H1 (cell line): ENCODE results near the gene APOOL. TPM values are rescaled to one million over a fixed set of nuclear protein-coding genes. Genes with fewer than 3 reads are reported as not detected.
A peak's percentile ranks its signal among the peaks of the same experiment; 100 is the strongest.

Source experiments
- CTCF ChIA-PET: fragments of 300-600 bp; sonication (Branson Sonifier 250); formaldehyde crosslinking; loops from one replicate; lab custom pipeline; 2021; ENCODE audit not compliant: partially characterized antibody; lab: Charles Lee
- POLR2A ChIA-PET: fragments of 300-600 bp; sonication (Branson Sonifier 250); formaldehyde crosslinking; loops from one replicate; lab custom pipeline; 2021; ENCODE audit warnings: inconsistent platforms; ENCODE audit not compliant: partially characterized antibody; lab: Charles Lee
- DNase-seq, 2 experiments: peaks; one replicate each; pipeline versions ENCODE4 v3.0.0 to v3.0.0-alpha.2; 2010 to 2022; ENCODE audit warnings: low spot score in 2 of 2, low read depth in 1 of 2, mixed read lengths in 1 of 2
- FAIRE-seq: peaks from 2 replicates; lab custom pipeline; 2011; peaks lifted over from hg19 to GRCh38; lab: Jason Lieb, UNC
- H2AFZ ChIP-seq: 2 replicates; pipeline ENCODE4 v1.8.1; 2012; ENCODE audit warnings: low read length, inconsistent platforms
- H2AK5ac ChIP-seq: 2 replicates; pipeline ENCODE4 v1.6.1; 2013; ENCODE audit warnings: low read depth, low read length
- H2BK120ac ChIP-seq: replicated peaks from 2 replicates; pipeline ENCODE3; 2013; ENCODE audit warnings: low read depth, low read length, inconsistent platforms
- H2BK12ac ChIP-seq: 2 replicates; pipeline ENCODE4 v1.6.1; 2013; ENCODE audit warnings: low read depth, low read length
- H2BK15ac ChIP-seq: 2 replicates; pipeline ENCODE4 v1.6.1; 2013; ENCODE audit warnings: low read length
- H2BK20ac ChIP-seq: 2 replicates; pipeline ENCODE4 v1.6.1; 2013; ENCODE audit warnings: low read length
- H2BK5ac ChIP-seq: 2 replicates; pipeline ENCODE4 v1.6.1; 2013; ENCODE audit warnings: low read depth, low read length
- H3K14ac ChIP-seq: 2 replicates; pipeline ENCODE4 v1.6.1; 2013; ENCODE audit warnings: inconsistent platforms; ENCODE audit not compliant: insufficient read length
- H3K18ac ChIP-seq: 2 replicates; pipeline ENCODE4 v1.6.1; 2013; ENCODE audit warnings: low read length; ENCODE audit errors: extremely low read depth
- H3K23ac ChIP-seq: 2 replicates; pipeline ENCODE4 v1.6.1; 2013; ENCODE audit warnings: inconsistent platforms; ENCODE audit not compliant: insufficient read length
- H3K23me2 ChIP-seq: 2 replicates; pipeline ENCODE4 v1.6.1; 2013; ENCODE audit warnings: low read depth, low read length
- H3K27ac ChIP-seq: 2 replicates; pipeline ENCODE4 v1.6.1; 2011; ENCODE audit warnings: low read depth, low read length, inconsistent platforms
- H3K27me3 ChIP-seq, 4 experiments: replicated peaks in 1 of 4; 1 replicate in 1 of 4; 2 replicates in 3 of 4; pipeline versions ENCODE4 v1.6.1 to v1.8.1; 2011 to 2013; ENCODE audit warnings: low read length in 3 of 4, mild to moderate bottlenecking in 3 of 4, inconsistent platforms in 2 of 4, mixed read lengths in 2 of 4, moderate library complexity in 1 of 4; ENCODE audit not compliant: control insufficient read depth in 3 of 4, insufficient read depth in 3 of 4; ENCODE audit errors: extremely low read depth in 1 of 4
- H3K36me3 ChIP-seq, 4 experiments: 2 replicates each; pipeline versions ENCODE4 v1.6.1 to v1.8.1; 2011 to 2013; ENCODE audit warnings: mild to moderate bottlenecking in 4 of 4, low read length in 3 of 4, moderate library complexity in 2 of 4, control low read depth in 1 of 4, inconsistent platforms in 1 of 4; ENCODE audit not compliant: insufficient read depth in 4 of 4, control insufficient read depth in 2 of 4
- H3K4ac ChIP-seq: replicated peaks from 2 replicates; pipeline ENCODE3; 2013; ENCODE audit warnings: low read length, low read depth, mixed read lengths, inconsistent platforms; ENCODE audit not compliant: insufficient read length
- H3K4me1 ChIP-seq, 4 experiments: replicated peaks in 1 of 4; 1 replicate in 1 of 4; 2 replicates in 3 of 4; pipeline versions ENCODE4 v1.6.1 to v1.8.1; 2011 to 2013; ENCODE audit warnings: low read length in 3 of 4, inconsistent platforms in 2 of 4, mixed read lengths in 1 of 4; ENCODE audit not compliant: insufficient read depth in 4 of 4, control insufficient read depth in 3 of 4
- H3K4me2 ChIP-seq, 2 experiments: 2 replicates each; pipeline versions ENCODE4 v1.6.1 to v1.8.1; 2011 to 2013; ENCODE audit warnings: low read depth in 2 of 2, low read length in 2 of 2, control low read depth in 1 of 2, inconsistent platforms in 1 of 2, mild to moderate bottlenecking in 1 of 2; ENCODE audit not compliant: insufficient read depth in 1 of 2
- H3K4me3 ChIP-seq, 4 experiments: fragments of 200-600, 300-600 bp in 1 of 4; sonication (generic), shearing (Covaris generic), sonication (Bioruptor Twin) in 1 of 4; 2 replicates each; pipeline versions ENCODE4 v1.5.1 to v1.8.1; 2011 to 2016; ENCODE audit warnings: low read length in 4 of 4, low read depth in 3 of 4, control low read depth in 2 of 4, inconsistent platforms in 2 of 4, mild to moderate bottlenecking in 2 of 4, mixed read lengths in 1 of 4, moderate library complexity in 1 of 4; ENCODE audit not compliant: insufficient read depth in 2 of 4; ENCODE audit errors: extremely low read depth in 1 of 4
- H3K56ac ChIP-seq: replicated peaks from 2 replicates; pipeline ENCODE3; 2013; ENCODE audit warnings: low read depth, mild to moderate bottlenecking, mixed read lengths, low read length, inconsistent platforms; ENCODE audit not compliant: insufficient read length
- H3K79me1 ChIP-seq: 2 replicates; pipeline ENCODE4 v1.6.1; 2013; ENCODE audit warnings: low read depth, low read length, control low read depth
- H3K79me2 ChIP-seq, 2 experiments: 2 replicates each; pipeline versions ENCODE4 v1.6.1 to v1.8.1; 2012 to 2013; ENCODE audit warnings: low read length in 2 of 2, mild to moderate bottlenecking in 2 of 2, inconsistent platforms in 1 of 2; ENCODE audit not compliant: insufficient read depth in 2 of 2, control insufficient read depth in 1 of 2
- H3K9ac ChIP-seq, 4 experiments: replicated peaks in 1 of 4; 1 replicate in 1 of 4; 2 replicates in 3 of 4; pipeline versions ENCODE4 v1.6.1 to v1.8.1; 2011 to 2013; ENCODE audit warnings: low read depth in 3 of 4, low read length in 3 of 4, control low read depth in 2 of 4, mild to moderate bottlenecking in 2 of 4, moderate library complexity in 2 of 4, inconsistent platforms in 1 of 4; ENCODE audit errors: extremely low read depth in 1 of 4
- H3K9me3 ChIP-seq, 2 experiments: 2 replicates each; pipeline versions ENCODE4 v1.6.1 to v1.8.1; 2012 to 2013; ENCODE audit warnings: mild to moderate bottlenecking in 2 of 2, moderate library complexity in 2 of 2, control low read depth in 1 of 2, inconsistent platforms in 1 of 2, low read depth in 1 of 2, low read length in 1 of 2, mixed read lengths in 1 of 2; ENCODE audit not compliant: insufficient read depth in 2 of 2
- H4K20me1 ChIP-seq, 2 experiments: replicated peaks in 1 of 2; 2 replicates each; pipeline versions ENCODE3 to v1.8.1; 2011 to 2013; ENCODE audit warnings: inconsistent platforms in 2 of 2, low read length in 2 of 2, mild to moderate bottlenecking in 1 of 2; ENCODE audit not compliant: insufficient read depth in 2 of 2, control insufficient read depth in 1 of 2
- H4K5ac ChIP-seq: 2 replicates; pipeline ENCODE4 v1.6.1; 2013; ENCODE audit warnings: low read length, low read depth, mixed read lengths, inconsistent platforms; ENCODE audit not compliant: insufficient read length
- H4K8ac ChIP-seq: 2 replicates; pipeline ENCODE4 v1.8.0; 2013; ENCODE audit warnings: mild to moderate bottlenecking, moderate library complexity, low read length, inconsistent platforms; ENCODE audit not compliant: insufficient read depth; ENCODE audit errors: extremely low read depth
- H4K91ac ChIP-seq: replicated peaks from 2 replicates; pipeline ENCODE3; 2013; ENCODE audit warnings: low read length, mixed read lengths, inconsistent platforms; ENCODE audit not compliant: insufficient read length
- RAD21 ChIP-seq, 2 experiments: IDR thresholded peaks in 1 of 2; conservative IDR thresholded peaks in 1 of 2; 2 replicates each; pipeline ENCODE4 v1.6.1; 2011; ENCODE audit warnings: low read depth in 2 of 2, low read length in 2 of 2, improper control_type of control experiment in 1 of 2, inconsistent platforms in 1 of 2, mild to moderate bottlenecking in 1 of 2, moderate library complexity in 1 of 2
- RXRA ChIP-seq: IDR thresholded peaks from 2 replicates; pipeline ENCODE4 v1.6.1; 2011; ENCODE audit warnings: low read depth, mild to moderate bottlenecking, low read length, moderate library complexity; ENCODE audit not compliant: insufficient read depth
- WGBS, 2 experiments: shearing (Covaris generic) in 1 of 2; methylation state at CpG; one replicate each; pipeline versions ENCODE4 v1.1.6 to v1.1.7; 2013 to 2015; ENCODE audit warnings: low lambda C conversion rate in 2 of 2, mixed read lengths in 2 of 2, inconsistent platforms in 1 of 2, low coverage in 1 of 2, missing lambda C conversion rate in 1 of 2; ENCODE audit not compliant: insufficient replicate concordance in 2 of 2, insufficient coverage in 1 of 2, insufficient read length in 1 of 2; ENCODE audit errors: extremely low coverage in 1 of 2, missing lambda C conversion rate in 1 of 2; 5-methylcytosine and 5-hydroxymethylcytosine counted together
- polyA plus RNA-seq, 7 experiments: library from polyadenylated mRNA; depleted of rRNA in 3 of 7; stranded (reverse) in 5 of 7; unstranded in 2 of 7; fragments of >200 nt in 5 of 7; fragments of 200-250 nt in 2 of 7; gene quantifications; 1 replicate in 5 of 7; 2 replicates in 1 of 7; 4 replicates in 1 of 7; pipeline versions ENCODE4 v1.2.1 to v1.2.3, GENCODE V29; 2011 to 2013; ENCODE audit warnings: missing spikeins in 2 of 7, mixed read lengths in 2 of 7
- total RNA-seq: library from RNA; stranded (reverse); fragmentation: NEBNext Ultra II Directional; extraction: Animal tissue kit (Norgen Biotek cat#: 25700); gene quantifications from 2 replicates; pipeline ENCODE4 v1.2.1, GENCODE V29; 2021
- TF ChIP-seq, protein P1 (sequence below), 3 experiments: IDR thresholded peaks; 1 replicate in 2 of 3; 2 replicates in 1 of 3; pipeline versions ENCODE4 v1.5.1 to v1.6.1; 2011; ENCODE audit warnings: low read length in 3 of 3, mild to moderate bottlenecking in 3 of 3, inconsistent platforms in 2 of 3, low read depth in 1 of 3, moderate library complexity in 1 of 3; ENCODE audit not compliant: insufficient read depth in 1 of 3; ENCODE audit errors: control extremely low read depth in 1 of 3

Gene APOOL
- total and polyA plus RNA-seq, 2 of the 8 experiments (the other 6 are each of a cell fraction or from before 2014, with no cell fraction given): 2.4 to 8.1 TPM

- no peaks in the 10 kb centered on the region for H3K4me1 ChIP-seq
- no peak overlapping the region for H2BK120ac ChIP-seq
- H3K4me2 ChIP-seq: no peak overlapping the region
- H3K23ac ChIP-seq: no peak overlapping the region
- H3K79me1 ChIP-seq: no peaks in the 10 kb centered on the region
- WGBS, 2 experiments: 72% methylated on average over 2 of the region's 2 CpGs; no CpG with 5 or more reads in 1 of the 2 experiments
- no peak overlapping the region for H3K14ac ChIP-seq
- H3K27ac ChIP-seq: no peak overlapping the region
- H3K36me3 ChIP-seq: peaks cover 0 to under 1% (median 0%) of the 10 kb centered on the region in 4 experiments; a peak in 1 of 8 replicates
- no peaks in the 10 kb centered on the region for H3K27me3 ChIP-seq
- no peak for DNase-seq
- FAIRE-seq: no peak
- no peak overlapping the region for H3K4ac ChIP-seq
- no peaks in the 10 kb centered on the region for H3K23me2 ChIP-seq
- no peak overlapping the region for H4K91ac ChIP-seq
- POLR2A ChIA-PET: no interaction called here
- no peaks in the 10 kb centered on the region for H4K20me1 ChIP-seq
- no peak overlapping the region for H2BK15ac ChIP-seq
- no peak overlapping the region for H2BK5ac ChIP-seq
- CTCF ChIA-PET: interaction anchor here (0.7 to 1.4 kb wide), 10 partner anchors 11 to 149 kb away, joined by 3 to 6 read pairs (median 3); no protein-coding TSS in a partner anchor
- no peak overlapping the region for H3K4me3 ChIP-seq
- H2BK20ac ChIP-seq: no peak overlapping the region
- H4K5ac ChIP-seq: no peak overlapping the region
- no peak overlapping the region for H2BK12ac ChIP-seq
- TF ChIP-seq RXRA: no peak
- peak; percentile 45 to 55; a peak in 3 of 4 replicates for TF ChIP-seq RAD21 (IDR thresholded peaks at IDR 0.05 in 1 of 2, conservative IDR thresholded peaks at IDR 0.05 in 1 of 2; ENCODE audit: low read depth in 2 of 2, low read length in 2 of 2)
- TF ChIP-seq, protein P1, sequence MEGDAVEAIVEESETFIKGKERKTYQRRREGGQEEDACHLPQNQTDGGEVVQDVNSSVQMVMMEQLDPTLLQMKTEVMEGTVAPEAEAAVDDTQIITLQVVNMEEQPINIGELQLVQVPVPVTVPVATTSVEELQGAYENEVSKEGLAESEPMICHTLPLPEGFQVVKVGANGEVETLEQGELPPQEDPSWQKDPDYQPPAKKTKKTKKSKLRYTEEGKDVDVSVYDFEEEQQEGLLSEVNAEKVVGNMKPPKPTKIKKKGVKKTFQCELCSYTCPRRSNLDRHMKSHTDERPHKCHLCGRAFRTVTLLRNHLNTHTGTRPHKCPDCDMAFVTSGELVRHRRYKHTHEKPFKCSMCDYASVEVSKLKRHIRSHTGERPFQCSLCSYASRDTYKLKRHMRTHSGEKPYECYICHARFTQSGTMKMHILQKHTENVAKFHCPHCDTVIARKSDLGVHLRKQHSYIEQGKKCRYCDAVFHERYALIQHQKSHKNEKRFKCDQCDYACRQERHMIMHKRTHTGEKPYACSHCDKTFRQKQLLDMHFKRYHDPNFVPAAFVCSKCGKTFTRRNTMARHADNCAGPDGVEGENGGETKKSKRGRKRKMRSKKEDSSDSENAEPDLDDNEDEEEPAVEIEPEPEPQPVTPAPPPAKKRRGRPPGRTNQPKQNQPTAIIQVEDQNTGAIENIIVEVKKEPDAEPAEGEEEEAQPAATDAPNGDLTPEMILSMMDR (IDR thresholded peaks at IDR 0.05; ENCODE audit: control extremely low read depth in 1 of 3, insufficient read depth in 1 of 3, low read depth in 1 of 3, low read length in 3 of 3): peak in 2 of 3 experiments; percentile 18 to 46; a peak in 2 of 4 replicates
- H3K9me3 ChIP-seq: no peaks in the 10 kb centered on the region
- no peak overlapping the region for H2AFZ ChIP-seq
- H3K9ac ChIP-seq: no peak overlapping the region
- no peak overlapping the region for H2AK5ac ChIP-seq
- no peaks in the 10 kb centered on the region for H3K79me2 ChIP-seq
- no peak overlapping the region for H3K18ac ChIP-seq
- no peak overlapping the region for H3K56ac ChIP-seq
- no peak overlapping the region for H4K8ac ChIP-seq
Observed at GRCh38 chrX:85084770-85085393, 81.2 kb downstream of the APOOL start.
